Small intestine (tissue), 7 donors: Measurements from ENCODE around the gene MTAP. TPM values are rescaled to one million over a fixed set of nuclear protein-coding genes. Genes with fewer than 3 reads are reported as not detected.

Experiments
- DNase-seq, 2 donors: peaks; one replicate each; pipeline versions ENCODE4 v3.0.0 to v3.0.0-alpha.2; 2013
- FAIRE-seq: peaks from 2 replicates; lab custom pipeline; 2012; peaks lifted over from hg19 to GRCh38; lab: Jason Lieb, UNC
- H3K27ac ChIP-seq, 3 donors: one replicate each; pipeline ENCODE4 v1.5.1; 2013; ENCODE audit warnings: low read length in 2 of 3, mild to moderate bottlenecking in 2 of 3, control low read depth in 1 of 3, inconsistent platforms in 1 of 3, low read depth in 1 of 3, moderate library complexity in 1 of 3
- H3K27me3 ChIP-seq, 3 donors: one replicate each; pipeline ENCODE4 v1.6.1; 2013; ENCODE audit warnings: low read length in 3 of 3, inconsistent platforms in 1 of 3; ENCODE audit not compliant: control insufficient read depth in 3 of 3, insufficient read depth in 3 of 3
- H3K36me3 ChIP-seq, 3 donors: one replicate each; pipeline ENCODE4 v1.6.1; 2013; ENCODE audit warnings: low read length in 3 of 3, inconsistent platforms in 1 of 3, low read depth in 1 of 3, mild to moderate bottlenecking in 1 of 3, moderate library complexity in 1 of 3; ENCODE audit not compliant: control insufficient read depth in 3 of 3, insufficient read depth in 2 of 3
- H3K4me1 ChIP-seq, 3 donors: one replicate each; pipeline ENCODE4 v1.6.1; 2013; ENCODE audit warnings: low read length in 2 of 3, inconsistent platforms in 1 of 3, low read depth in 1 of 3, mild to moderate bottlenecking in 1 of 3, moderate library complexity in 1 of 3; ENCODE audit not compliant: control insufficient read depth in 3 of 3, insufficient read depth in 2 of 3
- H3K4me3 ChIP-seq, 3 donors: one replicate each; pipeline ENCODE4 v1.5.1; 2013; ENCODE audit warnings: low read length in 3 of 3, control low read depth in 1 of 3, inconsistent platforms in 1 of 3, low read depth in 1 of 3, mild to moderate bottlenecking in 1 of 3, moderate library complexity in 1 of 3
- H3K9me3 ChIP-seq, 2 donors: one replicate each; pipeline ENCODE4 v1.6.1; 2013; ENCODE audit warnings: low read depth in 1 of 2, low read length in 1 of 2; ENCODE audit not compliant: control insufficient read depth in 2 of 2, insufficient read depth in 1 of 2
- WGBS, 3 donors: extraction: QIAGEN DNeasy Blood & Tissue Kit; methylation state at CpG; one replicate each; pipeline ENCODE4 v1.1.7; 2013; 5-methylcytosine and 5-hydroxymethylcytosine counted together
- polyA plus RNA-seq, 4 donors: library from polyadenylated mRNA; stranded (reverse) in 3 of 4; unstranded in 1 of 4; fragments of 200-250 nt in 3 of 4; fragments of 120-200 nt in 1 of 4; gene quantifications; one replicate each; pipeline versions ENCODE4 v1.2.1 to v1.2.3, GENCODE V29; 2013
- donor health status: healthy with polysubstance abuse.
- donor health status: control.
- donor health status: control.
- donor health status: Bipolar disorder and iron deficiency.
- donor health status: healthy.

MTAP gene
- polyA plus RNA-seq, 4 donors, result 3.0 to 24.4 (median 10.6) TPM

- Histone ChIP-seq H3K36me3 (peaks cover 0 to 14% (median 4%) of the 10 kb centered on the region in 3 donors), H3K27ac (no peak overlapping the region), H3K4me3 (no peak overlapping the region), H3K27me3 (no peaks in the 10 kb centered on the region), H3K9me3 (no peaks in the 10 kb centered on the region), H3K4me1 (no peaks in the 10 kb centered on the region)
- WGBS, 3 donors, result 85 to 94% (median 89%) methylated on average over 3 of the region's 3 CpGs
- FAIRE-seq (no peak), DNase-seq (no peak)
Measured at GRCh38 chr9:21817176-21817575, 14.7 kb downstream of the MTAP start.

GRCh38 chr9:21825637-21826036 lies 23.2 kb downstream of the MTAP start:
- no peaks in the 10 kb centered on the region for H3K27me3 ChIP-seq
- no peak for FAIRE-seq
- H3K4me3 ChIP-seq, result no peak overlapping the region
- peaks cover 2 to 28% (median 6%) of the 10 kb centered on the region in 3 donors for H3K36me3 ChIP-seq
- 89 to 99% (median 95%) methylated on average over 2 of the region's 2 CpGs for WGBS, 3 donors
- DNase-seq, result no peak
- H3K4me1 ChIP-seq, result no peaks in the 10 kb centered on the region
- peaks cover 0 to 12% of the 10 kb centered on the region in 2 donors for H3K9me3 ChIP-seq
- H3K27ac ChIP-seq, result no peak overlapping the region

GRCh38 chr9:21828853-21829410 lies 26.5 kb downstream of the MTAP start:
- peaks cover 2 to 35% (median 6%) of the 10 kb centered on the region in 3 donors for H3K36me3 ChIP-seq
- H3K27me3 ChIP-seq, result no peaks in the 10 kb centered on the region
- 89 to 91% (median 90%) methylated on average over 3 of the region's 3 CpGs for WGBS, 3 donors
- H3K27ac ChIP-seq, result no peak overlapping the region
- H3K4me3 ChIP-seq, result no peak overlapping the region
- no peak for DNase-seq
- H3K4me1 ChIP-seq, result no peaks in the 10 kb centered on the region
- peaks cover 0 to 12% of the 10 kb centered on the region in 2 donors for H3K9me3 ChIP-seq
- FAIRE-seq, result no peak

GRCh38 chr9:21830589-21830988 lies 28.2 kb downstream of the MTAP start:
- no peak for DNase-seq
- no peaks in the 10 kb centered on the region for H3K4me1 ChIP-seq
- FAIRE-seq, result no peak
- 87 to 93% (median 91%) methylated on average over 3 of the region's 3 CpGs for WGBS, 3 donors
- H3K27me3 ChIP-seq, result no peaks in the 10 kb centered on the region
- no peak overlapping the region for H3K4me3 ChIP-seq
- no peak overlapping the region for H3K27ac ChIP-seq
- H3K9me3 ChIP-seq, result no peaks in the 10 kb centered on the region
- peaks cover 2 to 25% (median 2%) of the 10 kb centered on the region in 3 donors for H3K36me3 ChIP-seq

- Histone ChIP-seq H3K36me3 (peaks cover 2 to 20% (median 2%) of the 10 kb centered on the region in 3 donors), H3K9me3 (no peaks in the 10 kb centered on the region), H3K4me3 (no peak overlapping the region), H3K27ac (no peak overlapping the region), H3K27me3 (no peaks in the 10 kb centered on the region), H3K4me1 (no peaks in the 10 kb centered on the region)
- FAIRE-seq (no peak), DNase-seq (no peak)
- WGBS, 3 donors, result 65 to 80% (median 73%) methylated on average over 8 of the region's 8 CpGs
Measured at GRCh38 chr9:21831841-21832509, 29.5 kb downstream of the MTAP start.

GRCh38 chr9:21833090-21833801 lies 30.8 kb downstream of the MTAP start:
- 85 to 94% (median 93%) methylated on average over 8 of the region's 8 CpGs for WGBS, 3 donors
- H3K27me3 ChIP-seq, result no peaks in the 10 kb centered on the region
- FAIRE-seq (no peak), DNase-seq (no peak)
- no peaks in the 10 kb centered on the region for H3K4me1 ChIP-seq
- H3K9me3 ChIP-seq, result no peaks in the 10 kb centered on the region
- no peak overlapping the region for H3K4me3 ChIP-seq
- peaks cover 0 to 23% (median 4%) of the 10 kb centered on the region in 3 donors for H3K36me3 ChIP-seq
- no peak overlapping the region for H3K27ac ChIP-seq

GRCh38 chr9:21835121-21835520 lies 32.7 kb downstream of the MTAP start:
- H3K4me1 ChIP-seq, result no peaks in the 10 kb centered on the region
- H3K36me3 ChIP-seq, result peaks cover 4 to 20% (median 4%) of the 10 kb centered on the region in 3 donors
- peaks cover 0 to 3% of the 10 kb centered on the region in 2 donors for H3K9me3 ChIP-seq
- no peaks in the 10 kb centered on the region for H3K27me3 ChIP-seq
- no peak overlapping the region for H3K4me3 ChIP-seq
- DNase-seq (no peak), FAIRE-seq (no peak)
- WGBS, 3 donors, result 96 to 99% (median 98%) methylated on average over 3 of the region's 3 CpGs
- no peak overlapping the region for H3K27ac ChIP-seq

- Histone ChIP-seq H3K36me3 (peaks cover 10 to 30% (median 14%) of the 10 kb centered on the region in 3 donors), H3K4me1 (no peaks in the 10 kb centered on the region), H3K4me3 (no peak overlapping the region), H3K27me3 (no peaks in the 10 kb centered on the region), H3K27ac (no peak overlapping the region), H3K9me3 (peaks cover 0 to 17% of the 10 kb centered on the region in 2 donors)
- FAIRE-seq, result no peak
- no peak for DNase-seq
- WGBS, 3 donors, result 85 to 92% (median 88%) methylated on average over 7 of the region's 7 CpGs
Measured at GRCh38 chr9:21836437-21837161, 34.2 kb downstream of the MTAP start.
